ENCODE results near the gene TMEM168. TPM values are rescaled to one million over a fixed set of nuclear protein-coding genes. Genes with fewer than 3 reads are reported as not detected.

TMEM168 gene
- total and polyA plus RNA-seq, 2 experiments from 2014 or later, result 5.2 to 14.8 TPM

GRCh38 chr7:112781558-112781957 is 8.6 kb downstream of the TMEM168 start:
- H3K27me3 Mint-ChIP-seq (ENCODE audit: insufficient read depth, low read depth, poor library complexity), result no peaks in the 10 kb centered on the region
- H3K4me2 ChIP-seq, result no peak overlapping the region
- H3K27me3 ChIP-seq (ENCODE audit: insufficient read depth), result no peaks in the 10 kb centered on the region
- H3K79me2 ChIP-seq (replicated peaks; ENCODE audit: insufficient read depth), result peaks cover 7% of the 10 kb centered on the region; the same call in 1 of the 2 replicates
- no peaks in the 10 kb centered on the region for H3K36me3 ChIP-seq (ENCODE audit: insufficient read depth)
- no peak overlapping the region for H3K27ac ChIP-seq (ENCODE audit: low read depth)
- H3K36me3 Mint-ChIP-seq (ENCODE audit: low read depth), result peaks cover 5% of the 10 kb centered on the region; the same call in 1 of the 3 replicates
- no peak overlapping the region for H3K27ac Mint-ChIP-seq
- H3K4me3 ChIP-seq, result no peak overlapping the region
- no peaks in the 10 kb centered on the region for H3K9me2 ChIP-seq (ENCODE audit: insufficient read depth)
- no peak for DNase-seq (ENCODE audit: low spot score)
- H3K4me3 Mint-ChIP-seq, result no peak overlapping the region
- no peaks in the 10 kb centered on the region for H3F3A ChIP-seq (replicated peaks; ENCODE audit: low read depth)
- no peak overlapping the region for H2AFZ ChIP-seq
- ATAC-seq, result no peak
- TF ChIP-seq ZNF462 (CRISPR knock-in tag; IDR thresholded peaks at IDR 0.05) (no peak), REST (IDR thresholded peaks at IDR 0.05; ENCODE audit: unreplicated experiment) (no peak), CREB1 (CRISPR knock-in tag; IDR thresholded peaks at IDR 0.05; ENCODE audit: low read depth) (no peak), ZNF331 (CRISPR knock-in tag; IDR thresholded peaks at IDR 0.05; ENCODE audit: low read depth) (no peak), ZNF114 (CRISPR knock-in tag; IDR thresholded peaks at IDR 0.05) (no peak), EZH2 (IDR thresholded peaks at IDR 0.05; ENCODE audit: low read depth, unreplicated experiment) (no peak), JUNB (IDR thresholded peaks at IDR 0.05; ENCODE audit: unreplicated experiment) (no peak), NANOG (IDR thresholded peaks at IDR 0.05; ENCODE audit: borderline replicate concordance) (no peak), ETS1 (IDR thresholded peaks at IDR 0.05) (no peak), CTCF (conservative IDR thresholded peaks at IDR 0.05; ENCODE audit: low read depth in 2 of 2) (no peak), POLR2AphosphoS5 (IDR thresholded peaks at IDR 0.05; ENCODE audit: low read depth) (no peak)
- no peaks in the 10 kb centered on the region; the same call in 1 of the 3 replicates for H3K4me1 Mint-ChIP-seq
- no peaks in the 10 kb centered on the region for H3K9me3 Mint-ChIP-seq
- no peaks in the 10 kb centered on the region for H3K4me1 ChIP-seq (ENCODE audit: insufficient read depth)
- 0 out of 2 replicates have a peak, but pooled peaks cover 4% of the 10 kb centered on the region for H4K20me1 ChIP-seq (replicated peaks; ENCODE audit: insufficient read depth)
